Body of pancreas (tissue), 4 donors: Measurements from ENCODE around the gene AQP2.

Experiments
- POLR2A ChIP-seq, 3 donors: fragments of 450-650 bp; IDR thresholded peaks; one replicate each; pipeline ENCODE4 v1.6.1; 2016; ENCODE audit warnings: antibody characterized with exemption in 3 of 3, mild to moderate bottlenecking in 2 of 3
- TF ChIP-seq, protein P1 (sequence below), 7 experiments: fragments of 450-650 bp in 4 of 7; fragments of 200-600 bp in 3 of 7; sonication (generic) in 3 of 7; IDR thresholded peaks; one replicate each; pipeline ENCODE4 v1.5.1; 2016 to 2019; ENCODE audit warnings: antibody characterized with exemption in 7 of 7

DNA sequence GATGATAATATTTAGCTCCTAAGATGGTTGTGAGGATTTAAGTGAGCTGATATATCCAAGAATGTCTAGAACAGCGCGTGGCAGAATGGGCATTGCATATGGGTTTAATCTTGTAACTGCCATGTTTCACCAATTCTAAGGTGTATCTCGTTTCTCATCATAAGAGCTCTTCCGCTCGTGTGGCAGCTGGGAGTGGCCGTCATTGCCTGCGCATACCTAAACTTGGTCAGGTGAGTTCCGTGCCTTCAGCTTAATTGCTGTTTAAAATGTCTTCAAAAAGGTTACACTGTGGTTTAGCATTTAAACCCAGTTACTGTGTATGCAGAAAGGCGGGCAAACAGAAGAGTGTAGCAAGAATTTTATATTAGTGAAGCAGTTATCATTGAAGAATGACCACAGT, 4.5 kb upstream of the AQP2 start:
- TF ChIP-seq, protein P1, sequence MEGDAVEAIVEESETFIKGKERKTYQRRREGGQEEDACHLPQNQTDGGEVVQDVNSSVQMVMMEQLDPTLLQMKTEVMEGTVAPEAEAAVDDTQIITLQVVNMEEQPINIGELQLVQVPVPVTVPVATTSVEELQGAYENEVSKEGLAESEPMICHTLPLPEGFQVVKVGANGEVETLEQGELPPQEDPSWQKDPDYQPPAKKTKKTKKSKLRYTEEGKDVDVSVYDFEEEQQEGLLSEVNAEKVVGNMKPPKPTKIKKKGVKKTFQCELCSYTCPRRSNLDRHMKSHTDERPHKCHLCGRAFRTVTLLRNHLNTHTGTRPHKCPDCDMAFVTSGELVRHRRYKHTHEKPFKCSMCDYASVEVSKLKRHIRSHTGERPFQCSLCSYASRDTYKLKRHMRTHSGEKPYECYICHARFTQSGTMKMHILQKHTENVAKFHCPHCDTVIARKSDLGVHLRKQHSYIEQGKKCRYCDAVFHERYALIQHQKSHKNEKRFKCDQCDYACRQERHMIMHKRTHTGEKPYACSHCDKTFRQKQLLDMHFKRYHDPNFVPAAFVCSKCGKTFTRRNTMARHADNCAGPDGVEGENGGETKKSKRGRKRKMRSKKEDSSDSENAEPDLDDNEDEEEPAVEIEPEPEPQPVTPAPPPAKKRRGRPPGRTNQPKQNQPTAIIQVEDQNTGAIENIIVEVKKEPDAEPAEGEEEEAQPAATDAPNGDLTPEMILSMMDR (IDR thresholded peaks at IDR 0.05) = no peak
- TF ChIP-seq POLR2A (IDR thresholded peaks at IDR 0.05) = no peak
